Smooth muscle cell (in vitro differentiated cells): ENCODE results near the gene PALD1. TPM values are rescaled to one million over a fixed set of nuclear protein-coding genes. Genes with fewer than 3 reads are reported as not detected.

Experiments
- DNase-seq: peaks from one replicate; lab custom pipeline; 2025; ENCODE audit not compliant: unreplicated experiment; lab: John Stamatoyannopoulos, UW
- H2AFZ ChIP-seq: fragments of 200-600 bp; sonication (generic); 2 replicates; pipeline ENCODE4 v1.6.0; 2016; ENCODE audit warnings: antibody characterized with exemption, low read depth, mild to moderate bottlenecking
- H3F3A ChIP-seq: fragments of 200-600 bp; sonication (generic); 2 replicates; pipeline ENCODE4 v1.6.0; 2017; ENCODE audit warnings: antibody characterized with exemption, low read depth
- H3K27ac ChIP-seq: fragments of 200-600 bp; sonication (generic); 2 replicates; pipeline ENCODE4 v1.5.1; 2016; ENCODE audit warnings: low read depth, mild to moderate bottlenecking
- H3K27me3 ChIP-seq: fragments of 200-600 bp; sonication (generic); 2 replicates; pipeline ENCODE4 v1.6.1; 2016; ENCODE audit warnings: low read depth, mild to moderate bottlenecking
- H3K36me3 ChIP-seq: fragments of 200-600 bp; sonication (generic); 2 replicates; pipeline ENCODE4 v1.5.1; 2016; ENCODE audit warnings: low read depth
- H3K4me1 ChIP-seq: fragments of 200-600 bp; sonication (generic); 2 replicates; pipeline ENCODE4 v1.5.1; 2016; ENCODE audit warnings: low read depth
- H3K4me2 ChIP-seq: fragments of 200-600 bp; sonication (generic); 2 replicates; pipeline ENCODE4 v1.6.0; 2016; ENCODE audit warnings: mild to moderate bottlenecking
- H3K4me3 ChIP-seq: fragments of 200-600 bp; sonication (generic); 2 replicates; pipeline ENCODE4 v1.5.1; 2016; ENCODE audit warnings: mild to moderate bottlenecking
- H3K79me2 ChIP-seq: fragments of 200-600 bp; sonication (generic); 2 replicates; pipeline ENCODE4 v1.6.0; 2016; ENCODE audit warnings: low read depth, mild to moderate bottlenecking
- H3K9ac ChIP-seq: fragments of 200-600 bp; sonication (generic); 2 replicates; pipeline ENCODE4 v1.6.0; 2016; ENCODE audit warnings: low read depth
- H3K9me3 ChIP-seq: fragments of 200-600 bp; sonication (generic); replicated peaks from 2 replicates; pipeline ENCODE4 v1.5.1; 2016; ENCODE audit warnings: low read depth
- H4K20me1 ChIP-seq: fragments of 200-600 bp; sonication (generic); 2 replicates; pipeline ENCODE4 v1.6.0; 2016; ENCODE audit warnings: low read depth
- WGBS: methylation state at CpG from one replicate; pipeline ENCODE4 v1.1.7; 2016; ENCODE audit warnings: low lambda C conversion rate; 5-methylcytosine and 5-hydroxymethylcytosine counted together
- polyA plus RNA-seq: library from polyadenylated mRNA; unstranded; fragments of >200 nt; fragmentation: Nextera tagmentation; extraction: Ambion mirVana; gene quantifications from 2 replicates; pipeline ENCODE4 v1.2.1, GENCODE V29; 2016
- total RNA-seq: library from RNA; depleted of rRNA; stranded (reverse); fragments of >200 nt; gene quantifications from 2 replicates; pipeline ENCODE4 v1.2.3, GENCODE V29; 2014
- TF ChIP-seq, protein P1 (sequence below): fragments of 200-600 bp; sonication (generic); IDR thresholded peaks from 2 replicates; pipeline ENCODE4 v1.5.1; 2017; ENCODE audit warnings: borderline replicate concordance, mild to moderate bottlenecking, antibody characterized with exemption; ENCODE audit not compliant: insufficient read depth, poor library complexity, severe bottlenecking

PALD1 gene
- total and polyA plus RNA-seq, 2 experiments from 2014 or later, result 1.4 to 2.2 TPM

DNA sequence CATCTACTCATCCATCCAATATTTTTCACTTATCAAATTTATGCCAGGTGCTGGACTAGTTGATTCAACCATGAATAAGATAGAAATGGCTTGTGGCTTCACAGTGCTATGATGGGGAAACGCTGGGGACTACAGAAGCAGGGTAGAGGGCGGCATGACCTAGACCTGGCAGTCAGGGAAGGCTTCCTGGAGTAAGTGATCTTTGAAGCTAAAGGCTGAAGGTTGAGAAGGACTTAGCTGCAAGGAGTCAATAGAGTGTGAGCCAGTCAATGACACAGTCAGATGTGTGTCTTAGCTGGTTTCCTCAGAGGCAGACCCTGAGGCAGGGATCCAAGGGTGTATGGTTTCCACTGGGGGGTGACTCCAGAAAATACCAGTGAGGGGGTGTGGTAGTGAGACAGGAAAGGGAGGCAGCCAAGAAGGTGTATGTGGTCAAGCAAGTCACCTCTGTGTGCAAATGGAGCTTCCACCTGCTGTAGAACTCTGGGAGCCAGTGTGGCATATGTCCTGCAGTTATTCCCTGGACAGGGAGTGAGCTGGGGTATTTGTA lies 113.7 kb downstream of the PALD1 start:
- WGBS, result 90% methylated on average over 2 of the region's 2 CpGs

DNA sequence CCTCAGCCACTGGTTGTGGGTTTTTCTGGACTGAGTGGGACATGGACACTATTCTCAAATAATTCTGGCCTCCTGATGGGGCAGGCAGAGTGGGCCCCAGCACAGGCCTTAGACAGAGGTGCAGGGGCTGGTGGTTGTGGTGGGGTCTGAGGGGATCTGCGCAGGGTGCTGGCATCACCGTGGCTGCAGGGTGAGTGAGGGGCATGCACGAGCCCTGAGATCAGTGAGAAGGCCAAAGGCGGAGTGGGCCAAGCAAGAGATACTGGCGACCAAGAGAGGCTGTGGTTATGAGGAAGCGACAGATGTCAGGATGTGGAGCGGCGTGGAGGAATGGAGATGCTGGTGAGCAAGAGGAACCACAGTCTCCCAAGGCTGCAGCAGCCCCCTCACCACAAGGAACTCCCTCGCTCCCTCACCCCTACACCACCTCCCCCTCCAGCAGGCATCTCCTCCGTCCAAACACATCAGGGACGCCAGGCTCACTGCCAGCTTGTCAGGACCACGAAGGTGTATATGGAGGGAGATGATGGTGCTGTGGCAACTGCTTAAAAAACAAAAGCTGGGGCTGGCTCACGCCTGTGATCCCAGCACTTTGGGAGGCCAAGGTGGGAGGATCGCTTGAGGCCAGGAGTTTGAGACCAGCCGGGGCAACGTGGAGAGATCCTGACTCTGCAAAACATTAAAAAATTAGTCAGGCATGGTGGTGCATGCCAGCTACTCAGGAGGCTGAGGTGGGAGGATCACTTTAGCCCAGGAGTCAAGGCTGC lies 114.4 kb downstream of the PALD1 start:
- 84% methylated on average over 16 of the region's 16 CpGs for WGBS
- H4K20me1 ChIP-seq, result no peaks in the 10 kb centered on the region
- no peak overlapping the region for H3K4me2 ChIP-seq
- no peak overlapping the region for H3K9ac ChIP-seq
- no peak overlapping the region for H3K4me3 ChIP-seq
- no peaks in the 10 kb centered on the region for H3K9me3 ChIP-seq
- no peak overlapping the region for H3K27ac ChIP-seq
- no peaks in the 10 kb centered on the region for H3K27me3 ChIP-seq
- no peaks in the 10 kb centered on the region for H3K4me1 ChIP-seq
- no peaks in the 10 kb centered on the region for H3F3A ChIP-seq
- DNase-seq, result no peak
- TF ChIP-seq, protein P1, sequence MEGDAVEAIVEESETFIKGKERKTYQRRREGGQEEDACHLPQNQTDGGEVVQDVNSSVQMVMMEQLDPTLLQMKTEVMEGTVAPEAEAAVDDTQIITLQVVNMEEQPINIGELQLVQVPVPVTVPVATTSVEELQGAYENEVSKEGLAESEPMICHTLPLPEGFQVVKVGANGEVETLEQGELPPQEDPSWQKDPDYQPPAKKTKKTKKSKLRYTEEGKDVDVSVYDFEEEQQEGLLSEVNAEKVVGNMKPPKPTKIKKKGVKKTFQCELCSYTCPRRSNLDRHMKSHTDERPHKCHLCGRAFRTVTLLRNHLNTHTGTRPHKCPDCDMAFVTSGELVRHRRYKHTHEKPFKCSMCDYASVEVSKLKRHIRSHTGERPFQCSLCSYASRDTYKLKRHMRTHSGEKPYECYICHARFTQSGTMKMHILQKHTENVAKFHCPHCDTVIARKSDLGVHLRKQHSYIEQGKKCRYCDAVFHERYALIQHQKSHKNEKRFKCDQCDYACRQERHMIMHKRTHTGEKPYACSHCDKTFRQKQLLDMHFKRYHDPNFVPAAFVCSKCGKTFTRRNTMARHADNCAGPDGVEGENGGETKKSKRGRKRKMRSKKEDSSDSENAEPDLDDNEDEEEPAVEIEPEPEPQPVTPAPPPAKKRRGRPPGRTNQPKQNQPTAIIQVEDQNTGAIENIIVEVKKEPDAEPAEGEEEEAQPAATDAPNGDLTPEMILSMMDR, result no peak
- no peaks in the 10 kb centered on the region for H3K36me3 ChIP-seq
- no peaks in the 10 kb centered on the region for H3K79me2 ChIP-seq
- H2AFZ ChIP-seq, result no peak overlapping the region

More for the DNA sequence above, 113.7 kb downstream of the PALD1 start:
- Histone ChIP-seq H3K4me1 (no peaks in the 10 kb centered on the region), H2AFZ (no peak overlapping the region), H3K4me2 (no peak overlapping the region), H3F3A (no peaks in the 10 kb centered on the region), H3K27me3 (no peaks in the 10 kb centered on the region), H3K9me3 (no peaks in the 10 kb centered on the region), H3K79me2 (no peaks in the 10 kb centered on the region), H3K27ac (no peak overlapping the region), H3K36me3 (no peaks in the 10 kb centered on the region), H4K20me1 (no peaks in the 10 kb centered on the region), H3K4me3 (no peak overlapping the region), H3K9ac (no peak overlapping the region)
- TF ChIP-seq, protein P1, result no peak
- no peak for DNase-seq

DNA sequence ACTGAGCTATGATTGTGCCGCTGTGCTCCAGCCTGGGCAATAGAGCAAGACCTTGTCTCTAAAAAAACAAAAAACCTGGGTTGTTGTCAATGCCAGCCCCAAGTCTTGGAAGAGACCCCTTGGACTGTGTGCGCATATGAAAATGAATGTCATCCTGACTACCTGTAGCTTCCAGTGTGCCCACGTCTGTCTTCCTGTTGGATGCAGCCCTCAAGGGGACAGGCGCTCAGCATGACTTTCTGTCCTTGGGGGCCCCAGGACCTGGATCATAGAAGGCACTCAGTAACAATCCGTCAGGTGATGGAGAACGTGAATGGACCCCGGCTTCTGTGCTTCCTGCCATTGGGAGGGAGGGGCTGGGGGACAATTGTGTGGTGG lies 114.9 kb downstream of the PALD1 start:
- TF ChIP-seq, protein P1, result no peak
- Histone ChIP-seq H3K36me3 (no peaks in the 10 kb centered on the region), H3K27me3 (no peaks in the 10 kb centered on the region), H3K79me2 (no peaks in the 10 kb centered on the region), H3K4me2 (no peak overlapping the region), H3K9me3 (no peaks in the 10 kb centered on the region), H3K4me1 (no peaks in the 10 kb centered on the region), H4K20me1 (no peaks in the 10 kb centered on the region), H3K4me3 (no peak overlapping the region), H3K27ac (no peak overlapping the region), H3F3A (no peaks in the 10 kb centered on the region), H3K9ac (no peak overlapping the region), H2AFZ (no peak overlapping the region)
- DNase-seq, result no peak
- 89% methylated on average over 7 of the region's 7 CpGs for WGBS
